CD14-positive monocyte (primary cell): Measurements from ENCODE around the gene SIAH3. TPM values are rescaled to one million over a fixed set of nuclear protein-coding genes. Genes with fewer than 3 reads are reported as not detected.

ENCODE experiments used
- DNase-seq, 3 donors: peaks; one replicate each; pipeline ENCODE4 v3.0.0-alpha.2; 2011 to 2022
- H2AFZ ChIP-seq: 2 replicates; pipeline ENCODE4 v1.6.0; 2012; ENCODE audit warnings: mild to moderate bottlenecking, low read depth, low read length, inconsistent platforms; ENCODE audit not compliant: insufficient read depth, poor library complexity, severe bottlenecking
- H3K27ac ChIP-seq, 2 donors: 1 replicate in 1 of 2; 2 replicates in 1 of 2; pipeline ENCODE4 v1.5.1; 2012 to 2013; ENCODE audit warnings: low read length in 2 of 2, control low read depth in 1 of 2, inconsistent platforms in 1 of 2, low read depth in 1 of 2, mild to moderate bottlenecking in 1 of 2
- H3K27me3 ChIP-seq, 2 donors: one replicate each; pipeline versions ENCODE4 v1.6.0 to v1.6.1; 2011 to 2013; ENCODE audit warnings: low read length in 2 of 2; ENCODE audit not compliant: control insufficient read depth in 2 of 2, insufficient read depth in 2 of 2
- H3K36me3 ChIP-seq, 2 donors: replicated peaks in 1 of 2; 1 replicate in 1 of 2; 2 replicates in 1 of 2; pipeline versions ENCODE4 v1.5.1 to v1.6.1; 2012 to 2013; ENCODE audit warnings: low read length in 2 of 2, control low read depth in 1 of 2, inconsistent platforms in 1 of 2, mild to moderate bottlenecking in 1 of 2; ENCODE audit not compliant: insufficient read depth in 2 of 2, control insufficient read depth in 1 of 2
- H3K4me1 ChIP-seq, 2 donors: 1 replicate in 1 of 2; 2 replicates in 1 of 2; pipeline versions ENCODE4 v1.5.1 to v1.6.1; 2012 to 2013; ENCODE audit warnings: low read length in 2 of 2, control low read depth in 1 of 2, inconsistent platforms in 1 of 2, mild to moderate bottlenecking in 1 of 2, moderate library complexity in 1 of 2; ENCODE audit not compliant: insufficient read depth in 2 of 2, control insufficient read depth in 1 of 2
- H3K4me2 ChIP-seq: replicated peaks from 2 replicates; pipeline ENCODE3; 2012; ENCODE audit warnings: low read length, moderate library complexity, mild to moderate bottlenecking; ENCODE audit not compliant: poor library complexity, severe bottlenecking; ENCODE audit errors: extremely low read depth
- H3K4me3 ChIP-seq, 3 experiments: fragments of 200-600 bp in 1 of 3; sonication (generic) in 1 of 3; replicated peaks in 1 of 3; 1 replicate in 2 of 3; 2 replicates in 1 of 3; pipeline ENCODE4 v1.5.1; 2011 to 2013; ENCODE audit warnings: low read length in 3 of 3, mild to moderate bottlenecking in 3 of 3, control low read depth in 2 of 3, low read depth in 2 of 3, inconsistent platforms in 1 of 3, moderate library complexity in 1 of 3
- H3K79me2 ChIP-seq: 2 replicates; pipeline ENCODE4 v1.6.0; 2012; ENCODE audit warnings: mild to moderate bottlenecking, control low read depth, inconsistent platforms, low read length, moderate library complexity; ENCODE audit not compliant: insufficient read depth
- H3K9ac ChIP-seq: 2 replicates; pipeline ENCODE4 v1.6.0; 2017; ENCODE audit warnings: low read length, mild to moderate bottlenecking; ENCODE audit not compliant: insufficient read depth, poor library complexity, severe bottlenecking
- H3K9me3 ChIP-seq, 2 donors: replicated peaks in 1 of 2; 1 replicate in 1 of 2; 2 replicates in 1 of 2; pipeline versions ENCODE4 v1.5.1 to v1.6.1; 2012 to 2013; ENCODE audit warnings: low read length in 2 of 2, control low read depth in 1 of 2; ENCODE audit not compliant: control insufficient read depth in 1 of 2, insufficient read depth in 1 of 2
- H4K20me1 ChIP-seq: 2 replicates; pipeline ENCODE4 v1.6.0; 2012; ENCODE audit warnings: mild to moderate bottlenecking, low read length, control low read depth, moderate library complexity; ENCODE audit not compliant: insufficient read depth
- H3K27ac Mint-ChIP-seq, 7 donors: one replicate each; pipeline ENCODE4 v1.8.0; 2020; ENCODE audit warnings: mild to moderate bottlenecking in 7 of 7, mixed read lengths in 7 of 7, moderate library complexity in 6 of 7, inconsistent platforms in 2 of 7
- H3K27me3 Mint-ChIP-seq, 3 donors: one replicate each; pipeline ENCODE4 v1.8.0; 2021 to 2022; ENCODE audit warnings: low read depth in 3 of 3, mild to moderate bottlenecking in 3 of 3, mixed read lengths in 3 of 3, moderate library complexity in 3 of 3, inconsistent platforms in 1 of 3
- H3K36me3 Mint-ChIP-seq, 2 donors: one replicate each; pipeline ENCODE4 v1.8.0; 2020; ENCODE audit warnings: mixed read lengths in 2 of 2, inconsistent platforms in 1 of 2, mild to moderate bottlenecking in 1 of 2
- H3K4me1 Mint-ChIP-seq: one replicate; pipeline ENCODE4 v1.8.0; 2020; ENCODE audit warnings: mild to moderate bottlenecking, mixed read lengths
- H3K4me3 Mint-ChIP-seq, 2 donors: one replicate each; pipeline ENCODE4 v1.8.0; 2020; ENCODE audit warnings: mild to moderate bottlenecking in 2 of 2, mixed read lengths in 2 of 2, moderate library complexity in 1 of 2
- H3K9me3 Mint-ChIP-seq, 7 donors: one replicate each; pipeline ENCODE4 v1.8.0; 2020 to 2022; ENCODE audit warnings: mixed read lengths in 7 of 7, mild to moderate bottlenecking in 6 of 7, moderate library complexity in 6 of 7, inconsistent platforms in 2 of 7
- CTCF ChIP-seq: fragments of 200-600 bp; IDR thresholded peaks from one replicate; pipeline ENCODE4 v1.8.0; 2022; ENCODE audit warnings: antibody characterized with exemption, mild to moderate bottlenecking
- whole genome bisulfite sequencing: methylation state at CpG from one replicate; pipeline ENCODE4 v1.1.5; 2013; ENCODE audit warnings: missing lambda C conversion rate; ENCODE audit not compliant: insufficient coverage; 5-methylcytosine and 5-hydroxymethylcytosine counted together
- intact Hi-C, 2 donors: fragments of 100-400 bp; cut with micrococcal nuclease; formaldehyde crosslinking; loops; one replicate each; pipeline versions ENCODE4 v1.15.0 to v1.15.1; 2023
- polyA plus RNA-seq, 3 donors: library from polyadenylated mRNA; depleted of rRNA in 1 of 3; unstranded in 2 of 3; stranded (reverse) in 1 of 3; fragments of 300-500 nt in 2 of 3; fragments of >200 nt in 1 of 3; fragmentation: Illumina TruSeq in 2 of 3; gene quantifications; 1 replicate in 2 of 3; 2 replicates in 1 of 3; pipeline ENCODE4 v1.2.3, GENCODE V29; 2012 to 2021

The SIAH3 gene
- polyA plus RNA-seq, 3 donors = not detected

- DNase-seq = no peak
- H3K4me2 ChIP-seq = no peak overlapping the region
- H3K27me3 Mint-ChIP-seq = peaks cover 0 to 6% (median 4%) of the 10 kb centered on the region in 3 donors
- H3K27ac ChIP-seq = no peak overlapping the region
- H3K36me3 Mint-ChIP-seq = no peaks in the 10 kb centered on the region
- H3K36me3 ChIP-seq = no peaks in the 10 kb centered on the region
- intact Hi-C loops = no loop called here
- no peak for TF ChIP-seq CTCF
- no peaks in the 10 kb centered on the region for H3K27me3 ChIP-seq
- no peaks in the 10 kb centered on the region for H3K79me2 ChIP-seq
- no peaks in the 10 kb centered on the region for H4K20me1 ChIP-seq
- no peaks in the 10 kb centered on the region for H3K4me1 ChIP-seq
- peaks cover 10% of the 10 kb centered on the region for H3K4me1 Mint-ChIP-seq
- H3K4me3 Mint-ChIP-seq = no peak overlapping the region
- H2AFZ ChIP-seq = no peak overlapping the region
- no peak overlapping the region for H3K27ac Mint-ChIP-seq
- no CpG with 5 or more reads among the region's 4 CpGs for WGBS
- H3K9ac ChIP-seq = no peak overlapping the region
- H3K9me3 ChIP-seq = no peaks in the 10 kb centered on the region
- no peak overlapping the region for H3K4me3 ChIP-seq
- H3K9me3 Mint-ChIP-seq = peaks cover 0 to 3% (median 0%) of the 10 kb centered on the region in 7 donors
Measured at GRCh38 chr13:45778882-45779281, 72.7 kb downstream of the SIAH3 start.

- WGBS = 100% methylated on average over 2 of the region's 5 CpGs
- no peak overlapping the region for H3K4me3 ChIP-seq
- no peak overlapping the region for H3K4me2 ChIP-seq
- H3K27me3 Mint-ChIP-seq = peaks cover under 1 to 5% (median 1%) of the 10 kb centered on the region in 3 donors
- H3K9me3 ChIP-seq = no peaks in the 10 kb centered on the region
- no peak overlapping the region for H3K27ac ChIP-seq
- no peaks in the 10 kb centered on the region for H3K36me3 Mint-ChIP-seq
- H3K4me3 Mint-ChIP-seq = no peak overlapping the region
- H3K9me3 Mint-ChIP-seq = peaks cover 0 to 3% (median 0%) of the 10 kb centered on the region in 7 donors
- intact Hi-C loops = no loop called here
- H3K36me3 ChIP-seq = no peaks in the 10 kb centered on the region
- TF ChIP-seq CTCF = no peak
- peaks cover 2% of the 10 kb centered on the region for H3K4me1 Mint-ChIP-seq
- H3K79me2 ChIP-seq = no peaks in the 10 kb centered on the region
- no peak overlapping the region for H3K27ac Mint-ChIP-seq
- no peaks in the 10 kb centered on the region for H3K4me1 ChIP-seq
- no peak overlapping the region for H2AFZ ChIP-seq
- H3K27me3 ChIP-seq = no peaks in the 10 kb centered on the region
- H4K20me1 ChIP-seq = no peaks in the 10 kb centered on the region
- no peak overlapping the region for H3K9ac ChIP-seq
- DNase-seq = no peak
Measured at GRCh38 chr13:45776748-45777147, 74.8 kb downstream of the SIAH3 start.
